Psoas muscle (tissue), 8 donors: Measurements from ENCODE around the gene SCO2. TPM values are rescaled to one million over a fixed set of nuclear protein-coding genes. Genes with fewer than 3 reads are reported as not detected.
A peak's percentile ranks its signal among the peaks of the same experiment; 100 is the strongest.

Experiments used
- ATAC-seq, 4 donors: fragments of 200-7000 bp; cut with Tn5 transposase; one replicate each; pipeline ENCODE4 v1.9.1; 2020; ENCODE audit warnings: moderate library complexity in 3 of 4, mild to moderate bottlenecking in 2 of 4
- DNase-seq, 2 donors: peaks; one replicate each; pipeline ENCODE4 v3.0.0-alpha.2; 2020
- H3K27ac ChIP-seq: fragments of 200-600 bp; one replicate; pipeline ENCODE4 v1.8.0; 2022
- H3K27me3 ChIP-seq, 3 donors: fragments of 200-600 bp in 1 of 3; one replicate each; pipeline versions ENCODE4 v1.6.1 to v1.8.0; 2013 to 2022; ENCODE audit warnings: low read length in 2 of 3, mild to moderate bottlenecking in 2 of 3, moderate library complexity in 1 of 3; ENCODE audit not compliant: insufficient read depth in 3 of 3
- H3K36me3 ChIP-seq, 2 donors: fragments of 200-600 bp in 1 of 2; one replicate each; pipeline versions ENCODE4 v1.6.1 to v1.8.0; 2013 to 2022; ENCODE audit warnings: low read depth in 1 of 2, mild to moderate bottlenecking in 1 of 2, moderate library complexity in 1 of 2; ENCODE audit not compliant: insufficient read depth in 1 of 2
- H3K4me1 ChIP-seq: fragments of 200-600 bp; one replicate; pipeline ENCODE4 v1.8.0; 2022
- H3K4me3 ChIP-seq: fragments of 200-600 bp; one replicate; pipeline ENCODE4 v1.8.0; 2022; ENCODE audit warnings: mild to moderate bottlenecking
- H3K9me3 ChIP-seq: fragments of 200-600 bp; one replicate; pipeline ENCODE4 v1.8.0; 2022
- WGBS, 3 donors: extraction: QIAGEN DNeasy Blood & Tissue Kit; methylation state at CpG; one replicate each; pipeline versions ENCODE4 v1.1.6 to v1.1.7; 2013; 5-methylcytosine and 5-hydroxymethylcytosine counted together
- intact Hi-C, 2 donors: fragments of 100-400 bp; cut with DNase I; formaldehyde crosslinking; loops; one replicate each; pipeline versions ENCODE4 v1.11.0 to v1.14.2; 2022
- polyA plus RNA-seq, 3 donors: library from polyadenylated mRNA; stranded (reverse); fragments of 200-250 nt; gene quantifications; one replicate each; pipeline ENCODE4 v1.2.3, GENCODE V29; 2013
- total RNA-seq, 4 donors: library from RNA; stranded (reverse); fragmentation: NEBNext Ultra II Directional in 2 of 4; extraction: Animal tissue kit (Norgen Biotek cat#: 25700) in 2 of 4; gene quantifications; one replicate each; pipeline versions ENCODE4 v1.2.1 to v1.2.4, GENCODE V29; 2021 to 2023
- TF ChIP-seq, protein P1 (sequence below): fragments of 200-600 bp; IDR thresholded peaks from one replicate; pipeline ENCODE4 v1.8.0; 2022; ENCODE audit warnings: antibody characterized with exemption
- donor health status: healthy with polysubstance abuse.
- donor health status: DM: no; HTN: no; CAD: no; lungs with moderate emphysema.
- donor health status: Bipolar disorder and iron deficiency.
- donor health status: healthy.
- donor health status: DM: yes; HTN: yes; CAD: no.
- donor health status: DM: no; HTN: no; CAD: no.
- donor health status: DM: no; HTN: no; CAD: no.
- donor health status: DM: yes; HTN: yes; CAD: no.

Gene SCO2
- total and polyA plus RNA-seq, 7 donors, result 0.97 to 1.00 (median 0.99) TPM; not detected in 4

DNA sequence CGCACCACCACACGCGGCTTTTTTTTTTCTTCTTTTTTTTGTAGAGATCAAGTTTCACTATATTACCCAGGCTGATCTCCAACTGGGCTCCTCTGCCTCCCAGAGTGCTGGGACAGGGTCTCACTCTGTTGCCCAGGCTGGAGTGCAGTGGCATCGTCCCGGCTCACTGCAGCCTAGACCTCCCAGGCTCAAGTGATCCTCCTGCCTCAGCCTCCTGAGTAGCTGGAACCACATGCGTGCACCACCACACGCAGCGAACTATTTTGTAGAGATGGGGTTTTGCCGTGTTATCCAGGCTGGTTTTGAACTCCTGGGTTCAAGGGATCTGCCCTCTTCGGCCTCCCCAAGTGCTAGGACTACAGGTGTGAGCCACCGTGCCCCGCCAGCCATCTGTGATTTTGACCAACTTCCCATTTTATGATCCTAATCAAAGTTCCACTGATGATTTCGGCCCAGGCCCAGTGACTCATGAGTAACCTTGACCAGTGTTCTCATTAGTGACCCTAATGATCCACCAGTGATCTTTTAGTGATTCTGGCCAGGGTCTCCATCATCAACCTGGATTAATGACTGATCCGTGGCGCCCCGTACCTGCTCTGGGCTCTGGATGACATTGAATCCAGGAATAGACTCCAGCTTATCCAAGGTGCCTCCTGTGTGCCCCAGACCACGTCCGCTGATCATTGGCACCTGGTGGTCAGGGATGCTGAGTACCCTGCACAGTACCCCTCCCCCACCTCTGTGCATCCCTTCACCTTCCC lies 2.7 kb upstream of the SCO2 start:
- H3K27ac ChIP-seq, result no peak overlapping the region
- peaks cover 0 to 9% of the 10 kb centered on the region in 2 donors for H3K36me3 ChIP-seq
- peak overlapping the region; percentile 95 for H3K4me3 ChIP-seq
- peaks cover 0 to 44% (median 21%) of the 10 kb centered on the region in 3 donors for H3K27me3 ChIP-seq
- 87 to 92% (median 88%) methylated on average over 18 of the region's 18 CpGs for WGBS, 3 donors
- ATAC-seq, result no peak
- TF ChIP-seq, protein P1, sequence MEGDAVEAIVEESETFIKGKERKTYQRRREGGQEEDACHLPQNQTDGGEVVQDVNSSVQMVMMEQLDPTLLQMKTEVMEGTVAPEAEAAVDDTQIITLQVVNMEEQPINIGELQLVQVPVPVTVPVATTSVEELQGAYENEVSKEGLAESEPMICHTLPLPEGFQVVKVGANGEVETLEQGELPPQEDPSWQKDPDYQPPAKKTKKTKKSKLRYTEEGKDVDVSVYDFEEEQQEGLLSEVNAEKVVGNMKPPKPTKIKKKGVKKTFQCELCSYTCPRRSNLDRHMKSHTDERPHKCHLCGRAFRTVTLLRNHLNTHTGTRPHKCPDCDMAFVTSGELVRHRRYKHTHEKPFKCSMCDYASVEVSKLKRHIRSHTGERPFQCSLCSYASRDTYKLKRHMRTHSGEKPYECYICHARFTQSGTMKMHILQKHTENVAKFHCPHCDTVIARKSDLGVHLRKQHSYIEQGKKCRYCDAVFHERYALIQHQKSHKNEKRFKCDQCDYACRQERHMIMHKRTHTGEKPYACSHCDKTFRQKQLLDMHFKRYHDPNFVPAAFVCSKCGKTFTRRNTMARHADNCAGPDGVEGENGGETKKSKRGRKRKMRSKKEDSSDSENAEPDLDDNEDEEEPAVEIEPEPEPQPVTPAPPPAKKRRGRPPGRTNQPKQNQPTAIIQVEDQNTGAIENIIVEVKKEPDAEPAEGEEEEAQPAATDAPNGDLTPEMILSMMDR, result no peak
- DNase-seq, result peak in 1 of 2 donors; percentile 16
- intact Hi-C loops, result loop anchor here in 1 of 2 donors (5.0 kb wide), 1 partner anchor 34 kb away; the partner anchor contains the start of gene SYCE3
- H3K4me1 ChIP-seq, result peaks cover 34% of the 10 kb centered on the region
- no peaks in the 10 kb centered on the region for H3K9me3 ChIP-seq

DNA sequence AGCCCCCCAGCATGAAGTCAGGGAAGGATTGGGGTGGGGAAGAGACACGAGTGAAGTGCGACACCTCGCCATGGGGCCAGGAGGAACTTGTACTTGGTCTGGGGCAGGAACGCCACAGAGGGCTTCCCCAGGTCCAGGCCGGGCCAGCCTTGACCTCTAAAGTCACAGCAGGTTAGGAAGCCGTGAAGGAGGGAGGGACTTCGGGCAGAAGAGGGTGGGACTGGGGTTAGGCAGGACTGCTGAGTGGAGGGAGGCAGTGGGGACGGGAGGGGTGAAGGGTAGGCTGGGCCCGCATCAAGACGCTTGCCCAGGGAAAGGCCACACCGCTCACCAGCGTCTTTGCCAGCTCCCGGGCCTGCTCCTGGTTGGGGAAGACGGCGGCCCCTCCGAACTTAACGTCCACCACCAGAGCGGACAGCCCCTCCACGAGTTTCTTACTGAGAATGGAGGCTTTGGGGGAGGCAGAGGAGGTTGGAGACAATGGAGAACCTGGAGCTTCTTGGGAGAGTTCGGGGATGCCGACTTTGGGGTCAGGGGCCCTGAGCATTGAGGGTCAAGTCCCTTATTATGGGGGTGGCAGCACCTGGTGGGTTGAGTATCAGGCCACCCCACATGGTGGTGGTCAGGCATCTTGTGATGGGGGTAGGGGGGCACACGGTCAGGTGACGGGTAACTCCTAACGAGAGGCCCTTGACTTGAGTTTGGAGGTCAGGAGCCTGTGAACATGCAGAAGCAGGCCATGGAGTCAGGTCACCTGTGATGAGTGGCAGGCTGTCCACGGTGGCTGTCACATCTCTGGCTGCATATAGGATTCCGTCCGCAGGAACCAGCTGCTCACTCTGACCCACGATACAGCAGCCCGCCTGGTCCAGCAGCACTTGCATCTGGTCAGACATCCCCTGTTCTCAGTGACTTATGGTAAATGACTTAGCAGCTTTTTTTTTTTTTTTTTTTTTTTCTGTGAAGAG lies 1.7 kb upstream of the SCO2 start:
- no peaks in the 10 kb centered on the region for H3K9me3 ChIP-seq
- peaks cover 33% of the 10 kb centered on the region for H3K4me1 ChIP-seq
- TF ChIP-seq, protein P1, result no peak
- peak overlapping the region; percentile 90 for H3K27ac ChIP-seq
- WGBS, 3 donors, result 41 to 49% (median 46%) methylated on average over 29 of the region's 29 CpGs
- no peak for ATAC-seq
- peaks cover 0 to 19% of the 10 kb centered on the region in 2 donors for H3K36me3 ChIP-seq
- peaks cover 0 to 34% (median 21%) of the 10 kb centered on the region in 3 donors for H3K27me3 ChIP-seq
- H3K4me3 ChIP-seq, result peak overlapping the region; percentile 95
- peak; percentile 58 to 71 for DNase-seq
- intact Hi-C loops, result loop anchor here in 1 of 2 donors (5.0 kb wide), 1 partner anchor 35 kb away; the partner anchor contains the start of gene SYCE3

DNA sequence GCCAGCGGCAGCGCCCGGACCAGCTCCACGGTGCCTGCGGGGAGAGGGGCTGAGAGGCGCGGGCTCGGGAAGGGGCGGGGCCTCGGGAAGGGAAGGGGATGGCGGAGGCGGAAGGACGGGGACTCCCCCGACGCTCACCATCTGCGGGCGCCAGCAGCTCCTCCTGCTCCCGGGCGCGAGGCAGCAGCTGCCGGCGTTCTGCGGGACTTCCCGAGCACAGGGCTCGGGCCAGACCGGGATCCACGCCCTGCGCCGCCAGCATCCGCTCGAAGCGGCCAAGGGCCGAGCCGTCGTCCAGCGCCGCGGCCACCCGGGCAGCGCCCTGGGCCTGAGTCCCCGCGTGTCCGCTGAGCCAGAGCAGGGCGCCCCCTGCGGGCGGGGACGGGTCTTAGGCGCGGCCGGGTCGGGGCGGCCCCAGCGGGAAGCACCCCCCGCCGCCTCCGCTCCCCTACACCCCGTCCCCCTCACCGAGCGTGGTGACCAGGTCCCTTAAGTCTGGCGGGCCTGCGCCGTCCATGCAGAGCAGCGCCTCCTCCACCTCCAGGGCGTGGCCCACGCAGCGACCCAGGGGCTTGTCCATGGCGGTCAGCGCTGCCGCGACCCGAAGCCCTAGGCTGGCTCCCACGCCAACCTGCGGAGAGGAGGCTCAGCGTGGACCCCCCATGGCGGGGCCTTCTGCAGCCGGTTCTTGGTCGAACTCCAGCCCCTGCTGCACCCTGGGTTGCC lies 873 bp upstream of the SCO2 start:
- 1 to 2% (median 1%) methylated on average over 34 to 77 of the region's 77 CpGs for WGBS, 3 donors
- TF ChIP-seq, protein P1, result peak; percentile 33
- no peaks in the 10 kb centered on the region for H3K9me3 ChIP-seq
- H3K4me1 ChIP-seq, result peaks cover 25% of the 10 kb centered on the region
- peaks cover 0 to 27% of the 10 kb centered on the region in 2 donors for H3K36me3 ChIP-seq
- peak; percentile 17 to 28 (median 24) for ATAC-seq
- intact Hi-C loops, result loop anchor here in 1 of 2 donors (5.0 kb wide), 1 partner anchor 36 kb away; the partner anchor contains the start of gene SYCE3
- H3K27me3 ChIP-seq, result peaks cover 0 to 26% (median 18%) of the 10 kb centered on the region in 3 donors
- peak overlapping the region; percentile 95 for H3K4me3 ChIP-seq
- H3K27ac ChIP-seq, result peak overlapping the region; percentile 90
- peak; percentile 82 to 89 for DNase-seq

DNA sequence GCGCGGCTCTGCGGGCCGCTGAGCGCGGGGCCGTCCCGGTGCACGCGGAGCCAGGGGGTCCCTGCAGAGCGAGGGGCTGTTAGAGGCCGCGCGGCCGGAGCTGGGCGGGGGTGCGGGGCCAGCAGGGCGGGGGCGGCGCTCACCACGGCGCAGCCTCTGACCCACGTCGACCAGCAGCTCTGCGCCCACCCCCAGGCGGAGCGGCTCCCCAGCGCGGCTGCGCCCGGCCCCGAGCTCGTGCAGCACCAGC lies 385 bp upstream of the SCO2 start:
- peaks cover 22% of the 10 kb centered on the region for H3K4me1 ChIP-seq
- intact Hi-C loops, result loop anchor here in 1 of 2 donors (5.0 kb wide), 1 partner anchor 37 kb away; the partner anchor contains the start of gene SYCE3
- TF ChIP-seq, protein P1, result no peak
- H3K36me3 ChIP-seq, result peaks cover 0 to 32% of the 10 kb centered on the region in 2 donors
- H3K27me3 ChIP-seq, result peaks cover 0 to 21% (median 14%) of the 10 kb centered on the region in 3 donors
- DNase-seq (no peak), ATAC-seq (peak in 2 of 4 donors; percentile 13 to 14)
- H3K4me3 ChIP-seq, result peak overlapping the region; percentile 95
- peak overlapping the region; percentile 90 for H3K27ac ChIP-seq
- WGBS, 3 donors, result 0% methylated on average over 8 to 33 of the region's 33 CpGs
- H3K9me3 ChIP-seq, result no peaks in the 10 kb centered on the region
